GM18909 (cell line): Measurements from ENCODE around the gene VPS18.
"Not testable (repeated sequence)": the region's sequence is repeated elsewhere in the genome, so short reads cannot be mapped to it uniquely, and the experiment has no call there.

ENCODE experiments used
- ATAC-seq: cut with Tn5 transposase; IDR thresholded peaks from one replicate; pipeline ENCODE4 v1.9.1; 2021; ENCODE audit warnings: mild to moderate bottlenecking; ENCODE audit not compliant: unreplicated experiment, poor library complexity

Gene VPS18

DNA sequence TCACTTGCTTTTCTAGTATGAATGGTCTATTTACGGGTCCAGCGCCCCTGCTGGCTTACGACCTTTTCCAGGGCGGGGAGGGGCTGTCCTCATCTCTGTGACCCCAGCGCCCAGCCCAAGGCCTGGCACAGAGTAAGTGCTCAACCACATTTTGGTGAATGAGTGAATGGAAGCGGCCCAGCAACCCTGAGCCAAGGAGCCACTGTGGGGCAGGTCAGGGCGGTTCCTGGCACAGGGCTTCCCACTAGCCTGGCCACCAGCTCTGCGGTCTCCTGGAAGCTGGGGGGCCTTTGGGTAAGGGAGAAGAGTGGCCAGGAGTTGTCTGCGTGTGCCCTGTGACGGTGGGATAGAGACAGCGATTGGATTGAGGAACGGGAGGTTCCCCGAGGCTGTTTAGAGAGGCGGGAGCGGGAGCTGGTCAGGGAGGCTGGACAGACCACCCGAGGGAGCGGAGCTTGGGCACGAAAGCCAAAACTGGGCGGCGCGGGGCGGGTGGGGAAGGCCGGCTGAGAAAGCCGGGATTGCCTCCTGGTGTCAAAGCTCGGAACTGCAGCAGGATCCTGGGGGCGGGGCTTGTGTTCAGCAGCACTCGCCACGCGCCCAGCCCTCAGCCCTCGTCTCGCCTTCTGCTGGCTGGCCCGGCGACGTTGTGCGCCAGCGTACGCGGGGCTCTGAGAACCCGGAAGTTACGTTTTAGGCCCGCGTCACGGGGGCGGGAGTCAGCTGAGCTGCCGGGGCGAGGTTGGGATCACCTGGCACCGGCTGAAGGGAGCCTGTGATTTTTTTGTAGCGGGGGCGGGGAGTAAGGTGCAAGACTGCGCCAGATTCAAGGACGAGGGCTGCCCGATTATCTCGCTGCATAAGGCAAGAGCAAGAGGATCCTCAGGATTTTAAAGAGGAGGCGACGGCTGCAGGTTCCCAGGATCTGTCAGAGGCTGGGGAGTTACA, at the start of gene VPS18:
TSS of gene VPS18 (plus strand) at position 718 of the 948 bp plus-strand sequence. CDS start 319 bp downstream, outside the sequence.
- ATAC-seq = peak; percentile 86

- no peak for ATAC-seq
These were observed 49.6 kb upstream of the VPS18 start for GRCh38 chr15:40844696-40845030.

- no peak for ATAC-seq
These were observed 49.2 kb upstream of the VPS18 start for GRCh38 chr15:40845036-40845435.

DNA sequence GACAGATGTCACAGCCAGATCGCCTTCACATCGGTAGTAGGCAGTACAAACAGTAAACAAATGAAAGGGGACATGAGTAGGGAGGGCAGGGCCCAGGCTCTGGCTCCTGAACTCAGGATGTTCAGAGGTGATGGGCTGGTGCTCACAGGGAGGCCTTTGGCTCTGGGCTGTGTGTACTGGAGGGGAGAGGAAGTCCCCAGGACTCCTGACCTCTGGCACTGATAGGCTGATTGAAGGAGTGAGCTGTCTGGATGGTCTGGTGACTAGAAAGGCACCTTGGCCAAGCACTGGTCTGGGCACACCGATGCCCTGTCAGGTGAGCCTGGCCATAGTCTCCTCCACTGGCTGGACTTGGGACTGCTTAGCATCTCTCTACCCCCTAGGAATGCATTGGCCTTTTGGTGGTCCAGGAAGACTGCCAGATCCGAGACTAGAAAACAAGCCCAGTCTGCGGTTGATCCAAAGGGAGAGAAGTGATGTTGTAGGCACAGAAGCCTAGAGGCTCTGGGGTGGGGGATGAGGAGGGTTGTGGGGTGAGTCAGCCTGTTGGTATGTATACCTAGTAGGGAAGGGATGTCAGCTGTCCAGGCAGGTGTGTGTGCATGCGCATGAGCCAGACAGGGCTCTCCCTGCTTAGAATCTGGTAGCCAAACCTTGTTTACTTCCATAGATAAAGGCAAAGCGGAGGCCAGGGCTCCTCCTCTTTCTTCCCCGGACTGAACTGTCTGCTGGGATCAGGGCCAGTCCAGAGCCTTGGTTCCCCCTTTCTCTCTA, 48.6 kb upstream of the VPS18 start:
- no peak for ATAC-seq

GRCh38 chr15:40846841-40847222, 47.4 kb upstream of the VPS18 start:
- peak; percentile 15 for ATAC-seq

- ATAC-seq = peak; percentile 58
These were observed 46.9 kb upstream of the VPS18 start for GRCh38 chr15:40847223-40847961.

GRCh38 chr15:40850576-40851112, 43.6 kb upstream of the VPS18 start:
- no peak for ATAC-seq

GRCh38 chr15:40852529-40852928, 41.7 kb upstream of the VPS18 start:
- no peak for ATAC-seq

- no peak for ATAC-seq
These were observed 40.9 kb upstream of the VPS18 start for GRCh38 chr15:40853241-40853890.

GRCh38 chr15:40854161-40854560, 40.1 kb upstream of the VPS18 start:
- no peak for ATAC-seq

GRCh38 chr15:40855706-40856234, 38.5 kb upstream of the VPS18 start:
- ATAC-seq = no peak

- ATAC-seq = no peak
These were observed 37.5 kb upstream of the VPS18 start for GRCh38 chr15:40856746-40857145.

GRCh38 chr15:40857601-40858341, 36.5 kb upstream of the VPS18 start:
- ATAC-seq = peak; percentile 69

DNA sequence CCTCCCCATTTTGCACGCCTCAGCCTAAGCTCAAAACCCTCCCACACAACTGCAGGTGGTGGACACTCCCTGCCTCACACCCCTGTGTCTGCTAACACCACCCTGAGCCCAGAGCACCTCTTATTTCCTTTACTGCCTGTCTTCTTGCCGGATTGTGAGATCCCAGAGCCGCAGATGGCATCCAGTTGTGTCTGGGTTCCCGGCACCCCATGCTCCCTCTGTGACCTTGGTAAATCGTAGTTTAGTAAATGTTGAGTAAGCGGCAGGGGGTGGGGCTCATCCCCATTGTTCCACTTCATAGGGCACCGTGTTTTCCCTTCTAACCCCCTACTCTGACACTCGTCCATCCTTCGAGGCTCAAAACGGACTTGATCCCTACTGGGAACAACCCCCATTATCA, 35.5 kb upstream of the VPS18 start:
- ATAC-seq = no peak

GRCh38 chr15:40859206-40859851, 34.9 kb upstream of the VPS18 start:
- peak; percentile 46 for ATAC-seq

- ATAC-seq = not testable (repeated sequence)
These were observed 33.1 kb upstream of the VPS18 start for GRCh38 chr15:40861147-40861546.

DNA sequence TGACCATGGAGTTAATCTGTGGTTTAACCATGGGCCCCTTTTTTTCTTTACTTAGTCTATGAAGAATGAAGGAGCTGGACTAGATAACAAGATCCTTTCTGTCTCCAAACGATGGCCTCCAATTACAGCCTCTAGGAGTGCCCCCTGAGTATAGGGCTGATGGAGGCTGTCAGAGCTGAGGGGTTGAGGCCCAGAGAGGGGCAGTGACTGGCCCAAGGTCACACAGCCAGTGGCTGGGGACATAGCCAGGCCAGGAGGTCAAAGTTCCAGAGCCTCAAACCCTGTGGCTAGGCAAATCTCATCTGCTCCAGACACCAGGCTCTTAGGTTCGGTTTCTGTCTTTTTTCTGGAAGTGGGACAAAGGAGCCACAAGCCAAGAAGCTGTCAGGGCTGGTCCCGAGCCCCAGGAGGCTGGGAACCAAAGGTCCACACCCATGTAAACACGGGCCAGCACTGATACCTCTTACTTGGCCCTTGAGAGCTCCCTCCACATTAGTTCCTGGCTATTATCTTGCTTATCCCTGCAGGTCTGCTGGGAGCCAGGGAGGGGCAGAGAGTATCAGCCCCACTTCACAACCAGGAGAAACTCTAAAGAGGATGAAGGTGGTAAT, 30.5 kb upstream of the VPS18 start:
- ATAC-seq = no peak

DNA sequence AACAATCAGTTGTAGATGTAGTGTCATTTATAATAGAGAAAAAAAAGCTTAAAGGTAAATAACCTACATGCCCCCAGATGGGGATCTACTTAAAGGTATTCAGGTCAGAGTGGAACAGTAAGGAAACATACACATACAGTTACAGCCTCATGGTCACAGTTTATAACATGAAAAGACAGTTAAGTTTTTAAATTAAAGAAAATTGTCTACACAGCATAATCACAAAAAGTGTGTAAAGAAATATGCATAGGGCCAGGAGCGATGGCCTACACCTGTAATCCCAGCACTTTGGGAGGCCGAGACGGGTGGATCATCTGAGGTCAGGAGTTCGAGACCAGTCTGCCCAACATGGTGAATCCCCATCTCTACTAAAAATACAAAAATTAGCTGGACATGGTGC, 27.1 kb upstream of the VPS18 start:
- no peak for ATAC-seq
